HEK293T (cell line): Measurements from ENCODE around the gene MINAR1.

ENCODE experiments used
- ARNT ChIP-seq: fragments of 450-650 bp; IDR thresholded peaks from 2 replicates; pipeline ENCODE4 v1.6.1; 2017; ENCODE audit warnings: mild to moderate bottlenecking
- BHLHE40 ChIP-seq: fragments of 450-650 bp; IDR thresholded peaks from 2 replicates; pipeline ENCODE4 v1.6.1; 2016; ENCODE audit warnings: mild to moderate bottlenecking, moderate library complexity, borderline replicate concordance
- ELF4 ChIP-seq: fragments of 450-650 bp; IDR thresholded peaks from 2 replicates; pipeline ENCODE4 v1.6.1; 2017; ENCODE audit warnings: antibody characterized with exemption
- FOXM1 ChIP-seq: fragments of 450-650 bp; IDR thresholded peaks from 2 replicates; pipeline ENCODE4 v1.6.1; 2017; ENCODE audit warnings: mild to moderate bottlenecking, borderline replicate concordance
- L3MBTL2 ChIP-seq: fragments of 450-650 bp; conservative IDR thresholded peaks from 2 replicates; pipeline ENCODE4 v1.6.1; 2016; ENCODE audit warnings: mild to moderate bottlenecking
- NFRKB ChIP-seq: fragments of 450-650 bp; IDR thresholded peaks from 2 replicates; pipeline ENCODE4 v1.6.1; 2016; ENCODE audit warnings: mild to moderate bottlenecking, moderate library complexity
- SP1 ChIP-seq: fragments of 450-650 bp; IDR thresholded peaks from 2 replicates; pipeline ENCODE4 v1.6.1; 2017

DNA sequence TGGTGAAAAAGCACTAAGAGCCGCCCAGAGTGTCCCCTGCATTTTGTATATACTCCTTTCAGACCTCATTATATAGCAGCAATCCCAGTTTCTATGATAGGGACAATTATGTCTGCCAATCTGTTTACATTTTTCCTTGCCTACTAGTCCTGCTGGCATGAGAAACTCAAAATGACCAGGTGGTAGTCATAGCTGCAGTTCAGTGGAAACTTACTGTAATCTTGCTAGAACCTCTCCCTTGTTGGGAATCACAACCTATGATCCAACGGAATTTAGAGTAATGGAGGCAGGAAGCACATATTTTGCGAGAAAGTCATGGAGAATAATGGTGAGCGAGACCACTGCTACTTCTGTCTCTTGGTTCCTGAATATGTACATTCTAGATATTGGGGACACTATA is 28.6 kb upstream of the MINAR1 start:
- TF ChIP-seq ELF4: no peak
- no peak for TF ChIP-seq BHLHE40
- no peak for TF ChIP-seq FOXM1
- TF ChIP-seq L3MBTL2: no peak
- no peak for TF ChIP-seq SP1
- no peak for TF ChIP-seq NFRKB
- TF ChIP-seq ARNT: no peak
